KMS-11 (cell line): ENCODE data around the gene B3GALT2.
"Not testable (repeated sequence)": the region's sequence is repeated elsewhere in the genome, so short reads cannot be mapped to it uniquely, and the experiment has no call there.

ENCODE experiments used
- H2AFZ ChIP-seq: fragments of 200-600 bp; sonication (generic); 2 replicates; pipeline ENCODE4 v1.6.1; 2016; ENCODE audit warnings: antibody characterized with exemption, mixed run types, low read depth
- H3K27ac ChIP-seq: fragments of 200-600 bp; sonication (generic); 2 replicates; pipeline ENCODE4 v1.6.1; 2016; ENCODE audit warnings: mild to moderate bottlenecking, mixed run types
- H3K27me3 ChIP-seq: fragments of 200-600 bp; sonication (generic); 2 replicates; pipeline ENCODE4 v1.6.1; 2017; ENCODE audit warnings: mild to moderate bottlenecking, low read depth, mixed run types, moderate library complexity; ENCODE audit not compliant: insufficient read depth
- H3K36me3 ChIP-seq: fragments of 200-600 bp; sonication (generic); 2 replicates; pipeline ENCODE4 v1.6.1; 2017; ENCODE audit warnings: mild to moderate bottlenecking, mixed run types; ENCODE audit not compliant: insufficient read depth
- H3K4me1 ChIP-seq: fragments of 200-600 bp; sonication (generic); 2 replicates; pipeline ENCODE4 v1.6.1; 2016; ENCODE audit warnings: mild to moderate bottlenecking, low read depth, mixed run types; ENCODE audit not compliant: poor library complexity, severe bottlenecking
- H3K4me2 ChIP-seq: fragments of 200-600 bp; sonication (generic); 2 replicates; pipeline ENCODE4 v1.7.0; 2016; ENCODE audit warnings: mild to moderate bottlenecking, mixed run types
- H3K4me3 ChIP-seq: fragments of 200-600 bp; sonication (generic); IDR thresholded peaks from 2 replicates; pipeline ENCODE4 v1.6.1; 2017; ENCODE audit warnings: low read depth, low read length, mixed read lengths; ENCODE audit not compliant: insufficient read depth
- H3K79me2 ChIP-seq: fragments of 200-600 bp; sonication (generic); 2 replicates; pipeline ENCODE4 v1.6.1; 2016; ENCODE audit warnings: low read depth, mixed run types; ENCODE audit not compliant: insufficient read depth
- H3K9ac ChIP-seq: fragments of 200-600 bp; sonication (generic); 2 replicates; pipeline ENCODE4 v1.6.1; 2016; ENCODE audit warnings: mild to moderate bottlenecking, mixed run types
- H4K20me1 ChIP-seq: fragments of 200-600 bp; sonication (generic); 2 replicates; pipeline ENCODE4 v1.6.1; 2016; ENCODE audit warnings: mild to moderate bottlenecking, mixed run types; ENCODE audit not compliant: insufficient read depth
- CTCF ChIP-seq: fragments of 200-600 bp; sonication (generic); conservative IDR thresholded peaks from 2 replicates; pipeline ENCODE4 v1.6.1; 2017; ENCODE audit warnings: low read depth, mild to moderate bottlenecking, antibody characterized with exemption, low read length, moderate library complexity, mixed read lengths

B3GALT2 gene

GRCh38 chr1:193185901-193186731 lies at the start of gene B3GALT2:
B3GALT2 (minus strand) TSS chr1:193186613; CDS start chr1:193181562, 5,051 bp downstream.
- H3K27me3 ChIP-seq = no peaks in the 10 kb centered on the region
- H3K4me3 ChIP-seq = no peak within 1 kb of the TSS
- H3K9ac ChIP-seq = no peak within 1 kb of the TSS
- H3K27ac ChIP-seq = no peak within 1 kb of the TSS
- no peaks in the 10 kb centered on the region for H4K20me1 ChIP-seq
- H3K4me1 ChIP-seq = peaks cover 34% of the 10 kb centered on the region
- TF ChIP-seq CTCF = no peak
- no peak within 1 kb of the TSS for H3K4me2 ChIP-seq
- H3K79me2 ChIP-seq = peaks cover 24% of the 10 kb centered on the region
- H2AFZ ChIP-seq = no peak within 1 kb of the TSS
- no peaks in the 10 kb centered on the region for H3K36me3 ChIP-seq

- H3K4me2 ChIP-seq = no peak overlapping the region
- H2AFZ ChIP-seq = no peak overlapping the region
- no peak for TF ChIP-seq CTCF
- H3K9ac ChIP-seq = no peak overlapping the region
- no peaks in the 10 kb centered on the region; the same call in 1 of the 2 replicates for H4K20me1 ChIP-seq
- H3K4me3 ChIP-seq = no peak overlapping the region
- no peaks in the 10 kb centered on the region for H3K79me2 ChIP-seq
- no peaks in the 10 kb centered on the region for H3K27me3 ChIP-seq
- no peak overlapping the region for H3K27ac ChIP-seq
- peaks cover 6% of the 10 kb centered on the region for H3K4me1 ChIP-seq
- H3K36me3 ChIP-seq = peaks cover 5% of the 10 kb centered on the region; the same call in 1 of the 2 replicates
Observed at GRCh38 chr1:193234530-193234929, 48.1 kb upstream of the B3GALT2 start.

GRCh38 chr1:193231146-193231545 lies 44.7 kb upstream of the B3GALT2 start:
- not testable (repeated sequence) for H3K27me3 ChIP-seq, H2AFZ ChIP-seq, H3K4me2 ChIP-seq, H3K36me3 ChIP-seq, H3K79me2 ChIP-seq, H3K4me3 ChIP-seq, H3K27ac ChIP-seq, H4K20me1 ChIP-seq, H3K9ac ChIP-seq
- H3K4me1 ChIP-seq = peaks cover 14% of the 10 kb centered on the region

- no peaks in the 10 kb centered on the region; the same call in 1 of the 2 replicates for H4K20me1 ChIP-seq
- peaks cover 34% of the 10 kb centered on the region for H3K4me1 ChIP-seq
- H3K4me2 ChIP-seq = no peak overlapping the region
- no peaks in the 10 kb centered on the region for H3K36me3 ChIP-seq
- no peak overlapping the region for H3K9ac ChIP-seq
- no peak overlapping the region for H2AFZ ChIP-seq
- no peak overlapping the region for H3K27ac ChIP-seq
- H3K79me2 ChIP-seq = 0 out of 2 replicates have a peak, but pooled peaks cover 8% of the 10 kb centered on the region
- H3K27me3 ChIP-seq = no peaks in the 10 kb centered on the region
- no peak for TF ChIP-seq CTCF
- no peak overlapping the region for H3K4me3 ChIP-seq
Observed at GRCh38 chr1:193229136-193229535, 42.7 kb upstream of the B3GALT2 start.

- no peak overlapping the region for H3K4me2 ChIP-seq
- no peak overlapping the region for H3K27ac ChIP-seq
- no peak for TF ChIP-seq CTCF
Observed at GRCh38 chr1:193222056-193222615, 35.7 kb upstream of the B3GALT2 start.

More at GRCh38 chr1:193222056-193222615, 35.7 kb upstream of the B3GALT2 start:
- Histone ChIP-seq H3K4me1 (peaks cover 49% of the 10 kb centered on the region), H3K36me3 (no peaks in the 10 kb centered on the region), H4K20me1 (no peaks in the 10 kb centered on the region), H3K27me3 (no peaks in the 10 kb centered on the region), H3K9ac (no peak overlapping the region), H3K79me2 (0 out of 2 replicates have a peak, but pooled peaks cover 4% of the 10 kb centered on the region), H3K4me3 (no peak overlapping the region), H2AFZ (no peak overlapping the region)
